Heart left ventricle (tissue), 16 donors: Measurements from ENCODE around the gene RCBTB2. TPM values are rescaled to one million over a fixed set of nuclear protein-coding genes. Genes with fewer than 3 reads are reported as not detected.

Experiments used
- ATAC-seq, 4 donors: fragments of 200-7000 bp; cut with Tn5 transposase; one replicate each; pipeline ENCODE4 v1.9.1; 2020 to 2022; ENCODE audit warnings: moderate library complexity in 4 of 4, mild to moderate bottlenecking in 3 of 4, moderate number of reproducible peaks in 1 of 4
- DNase-seq, 5 donors: peaks; one replicate each; pipeline ENCODE4 v3.0.0-alpha.2; 2020
- H3K27ac ChIP-seq, 12 donors: fragments of 200-600 bp; sonication (generic) in 4 of 12; one replicate each; pipeline versions ENCODE4 v1.5.0 to v1.8.0; 2016 to 2022; ENCODE audit warnings: mild to moderate bottlenecking in 2 of 12
- H3K27me3 ChIP-seq, 9 donors: fragments of 200-600 bp; sonication (generic) in 2 of 9; one replicate each; pipeline versions ENCODE4 v1.5.1 to v1.8.0; 2016 to 2022; ENCODE audit warnings: mild to moderate bottlenecking in 3 of 9
- H3K36me3 ChIP-seq, 9 donors: fragments of 200-600 bp; sonication (generic) in 2 of 9; one replicate each; pipeline versions ENCODE4 v1.5.0 to v1.8.0; 2018 to 2022; ENCODE audit warnings: mild to moderate bottlenecking in 2 of 9
- H3K4me1 ChIP-seq, 12 donors: fragments of 200-600 bp; sonication (generic) in 4 of 12; one replicate each; pipeline versions ENCODE4 v1.5.0 to v1.8.0; 2016 to 2022; ENCODE audit warnings: mild to moderate bottlenecking in 3 of 12
- H3K4me3 ChIP-seq, 12 donors: fragments of 200-600 bp; sonication (generic) in 4 of 12; one replicate each; pipeline versions ENCODE4 v1.5.0 to v1.8.0; 2017 to 2022; ENCODE audit warnings: mild to moderate bottlenecking in 9 of 12, moderate library complexity in 4 of 12
- H3K9me3 ChIP-seq, 12 donors: fragments of 200-600 bp; sonication (generic) in 4 of 12; one replicate each; pipeline versions ENCODE4 v1.5.0 to v1.8.0; 2016 to 2022; ENCODE audit warnings: mild to moderate bottlenecking in 1 of 12
- POLR2A ChIP-seq, 2 donors: fragments of 450-650 bp; IDR thresholded peaks; one replicate each; pipeline ENCODE4 v1.6.1; 2017; ENCODE audit warnings: antibody characterized with exemption in 2 of 2, mild to moderate bottlenecking in 2 of 2, moderate library complexity in 2 of 2
- WGBS, 4 donors: extraction: QIAGEN DNeasy Blood & Tissue Kit in 2 of 4; methylation state at CpG; one replicate each; pipeline versions ENCODE4 v1.1.5 to v1.1.7; 2013 to 2018; 5-methylcytosine and 5-hydroxymethylcytosine counted together
- intact Hi-C, 10 donors: fragments of 100-400 bp; cut with DNase I; formaldehyde crosslinking; loops; one replicate each; pipeline versions ENCODE4 v1.11.1 to v1.14.2; 2022
- polyA plus RNA-seq, 2 donors: library from polyadenylated mRNA; stranded (reverse); fragments of 200-250 nt; gene quantifications; one replicate each; pipeline ENCODE4 v1.2.3, GENCODE V29; 2013
- total RNA-seq, 9 donors: library from RNA; depleted of rRNA in 2 of 9; stranded (reverse); fragments of >200 nt in 2 of 9; fragmentation: NEBNext Ultra II Directional in 3 of 9; extraction: Animal tissue kit (Norgen Biotek cat#: 25700) in 3 of 9; gene quantifications; one replicate each; pipeline versions ENCODE4 v1.1.0 to v1.2.4, GENCODE V29; 2016 to 2023
- TF ChIP-seq, protein P1 (sequence below), 12 donors: fragments of 200-600 bp; sonication (generic) in 4 of 12; IDR thresholded peaks; one replicate each; pipeline versions ENCODE4 v1.5.0 to v1.8.0; 2018 to 2022; ENCODE audit warnings: antibody characterized with exemption in 12 of 12, mild to moderate bottlenecking in 5 of 12
- donor health status: ischemic (EF 13 %, LVEDD 7.1; RV severe dilation, severe dysfunction).
- donor health status: healthy with polysubstance abuse.
- donor health status: DM: no; HTN: yes; CAD: no.
- donor health status: DM: no; HTN: no; CAD: no.
- donor health status: ischemic (EF 25% LVEDD 6.9; RV normal size, moderate dysfunction).
- donor health status: ischemic (EF 25% LVEDD 5.7; RV mildly dilated, moderate dysfunction).
- donor health status: healthy.
- donor health status: DM: yes; HTN: yes; CAD: no.
- donor health status: ischemic (EF 35%, LVEDD 5.7; RV mildly dilated, moderate dysfunction).
- donor health status: nonischemic (EF 11% LVEDD 7.7; RV severe dilation, severe dysfunction).
- donor health status: DM: yes; HTN: yes; CAD: no.
- donor health status: PGD.
- donor health status: ischemic (EF 29% LVEDD 5.4; RV normal size, mild dysfunction).
- donor health status: nonischemic (EF 23%, LVEDD 6.1; RV moderate dilation, normal function).

Gene RCBTB2
- total and polyA plus RNA-seq, 11 donors: 5.9 to 16.2 (median 11.5) TPM

- 1 to 5% (median 4%) methylated on average over 10 to 11 of the region's 11 CpGs for WGBS, 4 donors
- peaks cover 10 to 31% (median 24%) of the 10 kb centered on the region in 12 donors for H3K4me1 ChIP-seq
- peak overlapping the region in 9 of 12 donors; percentile 4 to 38 (median 21) for H3K4me3 ChIP-seq
- DNase-seq (peak; percentile 58 to 81 (median 66)), ATAC-seq (peak; percentile 89 to 93 (median 92))
- TF ChIP-seq POLR2A (IDR thresholded peaks at IDR 0.05): no peak
- TF ChIP-seq, protein P1, sequence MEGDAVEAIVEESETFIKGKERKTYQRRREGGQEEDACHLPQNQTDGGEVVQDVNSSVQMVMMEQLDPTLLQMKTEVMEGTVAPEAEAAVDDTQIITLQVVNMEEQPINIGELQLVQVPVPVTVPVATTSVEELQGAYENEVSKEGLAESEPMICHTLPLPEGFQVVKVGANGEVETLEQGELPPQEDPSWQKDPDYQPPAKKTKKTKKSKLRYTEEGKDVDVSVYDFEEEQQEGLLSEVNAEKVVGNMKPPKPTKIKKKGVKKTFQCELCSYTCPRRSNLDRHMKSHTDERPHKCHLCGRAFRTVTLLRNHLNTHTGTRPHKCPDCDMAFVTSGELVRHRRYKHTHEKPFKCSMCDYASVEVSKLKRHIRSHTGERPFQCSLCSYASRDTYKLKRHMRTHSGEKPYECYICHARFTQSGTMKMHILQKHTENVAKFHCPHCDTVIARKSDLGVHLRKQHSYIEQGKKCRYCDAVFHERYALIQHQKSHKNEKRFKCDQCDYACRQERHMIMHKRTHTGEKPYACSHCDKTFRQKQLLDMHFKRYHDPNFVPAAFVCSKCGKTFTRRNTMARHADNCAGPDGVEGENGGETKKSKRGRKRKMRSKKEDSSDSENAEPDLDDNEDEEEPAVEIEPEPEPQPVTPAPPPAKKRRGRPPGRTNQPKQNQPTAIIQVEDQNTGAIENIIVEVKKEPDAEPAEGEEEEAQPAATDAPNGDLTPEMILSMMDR (IDR thresholded peaks at IDR 0.05): peak in 5 of 12 donors; percentile 14 to 45 (median 24)
- H3K27ac ChIP-seq: peak overlapping the region; percentile 50 to 90 (median 82)
- no peaks in the 10 kb centered on the region for H3K9me3 ChIP-seq
- no peaks in the 10 kb centered on the region for H3K36me3 ChIP-seq
- H3K27me3 ChIP-seq: no peaks in the 10 kb centered on the region
- intact Hi-C loops: no loop called here
Measured at GRCh38 chr13:48542581-48543341, 9.9 kb upstream of the RCBTB2 start.

GRCh38 chr13:48542138-48542537 is 9.3 kb upstream of the RCBTB2 start:
- peaks cover 10 to 31% (median 24%) of the 10 kb centered on the region in 12 donors for H3K4me1 ChIP-seq
- 63 to 76% (median 70%) methylated on average over 4 of the region's 4 CpGs for WGBS, 4 donors
- no peaks in the 10 kb centered on the region for H3K27me3 ChIP-seq
- DNase-seq (no peak), ATAC-seq (peak in 3 of 4 donors; percentile 21 to 46 (median 38))
- H3K27ac ChIP-seq: peak overlapping the region; percentile 50 to 90 (median 82)
- no peaks in the 10 kb centered on the region for H3K9me3 ChIP-seq
- peak overlapping the region in 1 of 12 donors; percentile 38 for H3K4me3 ChIP-seq
- intact Hi-C loops: no loop called here
- TF ChIP-seq, protein P1 (IDR thresholded peaks at IDR 0.05): no peak
- no peak for TF ChIP-seq POLR2A (IDR thresholded peaks at IDR 0.05)
- no peaks in the 10 kb centered on the region for H3K36me3 ChIP-seq

DNA sequence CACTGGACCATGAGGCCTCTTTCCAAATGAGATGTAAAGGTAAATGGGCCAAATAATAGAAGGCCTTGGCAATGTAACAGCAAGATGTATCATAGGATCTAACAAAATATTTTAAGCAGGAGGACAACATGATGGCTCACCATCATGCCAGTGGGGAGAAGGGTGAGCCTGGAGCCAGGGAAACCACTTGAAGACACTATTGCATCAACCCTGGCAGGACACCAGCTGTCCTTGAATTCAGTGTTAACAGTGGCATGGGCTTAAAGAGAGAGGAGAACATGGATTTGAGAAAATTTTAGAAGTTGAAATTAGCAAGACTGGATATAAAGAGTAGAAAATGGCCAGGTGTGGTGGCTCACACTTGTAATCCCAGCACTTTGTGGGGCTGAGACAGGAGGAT is 6.7 kb upstream of the RCBTB2 start:
- Histone ChIP-seq H3K4me1 (peaks cover 10 to 40% (median 25%) of the 10 kb centered on the region in 12 donors), H3K36me3 (no peaks in the 10 kb centered on the region), H3K9me3 (peaks cover 0 to 2% (median 0%) of the 10 kb centered on the region in 12 donors), H3K27ac (no peak overlapping the region), H3K4me3 (no peak overlapping the region), H3K27me3 (no peaks in the 10 kb centered on the region)
- TF ChIP-seq, protein P1 (IDR thresholded peaks at IDR 0.05): no peak
- TF ChIP-seq POLR2A (IDR thresholded peaks at IDR 0.05): no peak
- intact Hi-C loops: no loop called here
- DNase-seq (peak in 1 of 5 donors; percentile 45), ATAC-seq (no peak)

- intact Hi-C loops: no loop called here
- Histone ChIP-seq H3K27ac (peak overlapping the region in 1 of 12 donors; percentile 97), H3K27me3 (no peaks in the 10 kb centered on the region), H3K4me1 (peaks cover 0 to 39% (median 7%) of the 10 kb centered on the region in 12 donors), H3K36me3 (no peaks in the 10 kb centered on the region), H3K4me3 (no peak overlapping the region), H3K9me3 (peaks cover 0 to 2% (median 0%) of the 10 kb centered on the region in 12 donors)
- no peak for ATAC-seq
- WGBS, 4 donors: 88 to 92% (median 91%) methylated on average over 5 of the region's 5 CpGs
- no peak for DNase-seq
- TF ChIP-seq POLR2A (IDR thresholded peaks at IDR 0.05): no peak
- TF ChIP-seq, protein P1 (IDR thresholded peaks at IDR 0.05): no peak
Measured at GRCh38 chr13:48536621-48537250, 3.9 kb upstream of the RCBTB2 start.
